Stomach (tissue), 4 donors: ENCODE data around the gene DNM3.

Source experiments
- CTCF ChIP-seq, 7 experiments: fragments of 450-650 bp in 4 of 7; fragments of 200-600 bp in 3 of 7; sonication (generic) in 3 of 7; IDR thresholded peaks; one replicate each; pipeline ENCODE4 v1.5.1; 2016 to 2019; ENCODE audit warnings: antibody characterized with exemption in 7 of 7, control low read depth in 2 of 7, mild to moderate bottlenecking in 1 of 7
- EP300 ChIP-seq: sonication (generic); formaldehyde crosslinking; IDR thresholded peaks from one replicate; pipeline ENCODE4 v1.6.1; 2017; ENCODE audit warnings: antibody characterized with exemption
- POLR2A ChIP-seq, 4 donors: fragments of 450-650 bp; IDR thresholded peaks; one replicate each; pipeline ENCODE4 v1.6.1; 2016; ENCODE audit warnings: antibody characterized with exemption in 4 of 4, control low read depth in 2 of 4, mild to moderate bottlenecking in 1 of 4, moderate library complexity in 1 of 4

- TF ChIP-seq CTCF (IDR thresholded peaks at IDR 0.05) = no peak
- no peak for TF ChIP-seq POLR2A (IDR thresholded peaks at IDR 0.05)
- no peak for TF ChIP-seq EP300
Observed at GRCh38 chr1:172108161-172108893, 267.0 kb downstream of the DNM3 start.
